Fibroblast of lung (primary cell): ENCODE data around the gene INO80E. TPM values are rescaled to one million over a fixed set of nuclear protein-coding genes. Genes with fewer than 3 reads are reported as not detected.

Experiments used
- DNase-seq, 2 donors: peaks; one replicate each; pipeline versions ENCODE4 v3.0.0 to v3.0.0-alpha.2; 2010; ENCODE audit warnings: low read depth in 2 of 2
- H2AFZ ChIP-seq: 2 replicates; pipeline ENCODE4 v1.5.1; 2012; ENCODE audit warnings: low read length, control low read depth, inconsistent platforms
- H3K27ac ChIP-seq: 2 replicates; pipeline ENCODE4 v1.5.1; 2011; ENCODE audit warnings: low read length, control low read depth; ENCODE audit not compliant: insufficient read depth
- H3K27me3 ChIP-seq: 2 replicates; pipeline ENCODE4 v1.5.1; 2011; ENCODE audit warnings: mild to moderate bottlenecking, low read length; ENCODE audit not compliant: control insufficient read depth, insufficient read depth
- H3K36me3 ChIP-seq: 2 replicates; pipeline ENCODE4 v1.5.1; 2011; ENCODE audit warnings: low read length; ENCODE audit not compliant: control insufficient read depth, insufficient read depth
- H3K4me1 ChIP-seq: 2 replicates; pipeline ENCODE4 v1.5.1; 2011; ENCODE audit warnings: low read length; ENCODE audit not compliant: control insufficient read depth, insufficient read depth; ENCODE audit errors: extremely low read depth
- H3K4me2 ChIP-seq: 2 replicates; pipeline ENCODE4 v1.5.1; 2011; ENCODE audit warnings: low read length, control low read depth; ENCODE audit not compliant: insufficient read depth; ENCODE audit errors: extremely low read depth
- H3K4me3 ChIP-seq, 4 experiments: fragments of 200-600 bp in 1 of 4; sonication (generic) in 1 of 4; replicated peaks in 1 of 4; 2 replicates each; pipeline ENCODE4 v1.5.1; 2011 to 2016; ENCODE audit warnings: low read length in 4 of 4, low read depth in 3 of 4, mild to moderate bottlenecking in 3 of 4, control low read depth in 2 of 4, inconsistent platforms in 1 of 4, mixed read lengths in 1 of 4; ENCODE audit not compliant: insufficient read depth in 1 of 4; ENCODE audit errors: control extremely low read depth in 1 of 4
- H3K79me2 ChIP-seq: 2 replicates; pipeline ENCODE4 v1.5.1; 2012; ENCODE audit warnings: mild to moderate bottlenecking, low read length, inconsistent platforms; ENCODE audit not compliant: control insufficient read depth, insufficient read depth
- H3K9ac ChIP-seq: 2 replicates; pipeline ENCODE4 v1.5.1; 2011; ENCODE audit warnings: mild to moderate bottlenecking, low read length, control low read depth; ENCODE audit not compliant: insufficient read depth
- H3K9me3 ChIP-seq: 2 replicates; pipeline ENCODE4 v1.5.1; 2012; ENCODE audit warnings: low read depth, low read length; ENCODE audit not compliant: control insufficient read depth, insufficient read depth
- H4K20me1 ChIP-seq: 2 replicates; pipeline ENCODE4 v1.5.1; 2011; ENCODE audit warnings: low read length; ENCODE audit not compliant: control insufficient read depth, insufficient read depth; ENCODE audit errors: extremely low read depth
- EZH2 ChIP-seq: IDR thresholded peaks from 2 replicates; pipeline ENCODE4 v1.5.1; 2012; ENCODE audit warnings: low read length, control low read depth, mild to moderate bottlenecking; ENCODE audit errors: missing control alignments
- polyA plus RNA-seq, 2 donors: library from polyadenylated mRNA; depleted of rRNA in 1 of 2; stranded (reverse) in 1 of 2; unstranded in 1 of 2; fragments of >200 nt; gene quantifications; 2 replicates each; pipeline ENCODE4 v1.2.1, GENCODE V29; 2011 to 2012; ENCODE audit warnings: missing spikeins in 1 of 2
- total RNA-seq: library from RNA; depleted of rRNA; stranded (reverse); fragments of >200 nt; gene quantifications from 2 replicates; pipeline ENCODE4 v1.2.1, GENCODE V29; 2014
- TF ChIP-seq, protein P1 (sequence below), 2 donors: IDR thresholded peaks in 1 of 2; conservative IDR thresholded peaks in 1 of 2; 1 replicate in 1 of 2; 2 replicates in 1 of 2; pipeline ENCODE4 v1.5.1; 2011 to 2012; ENCODE audit warnings: low read length in 2 of 2, control low read depth in 1 of 2, inconsistent platforms in 1 of 2, low read depth in 1 of 2, mild to moderate bottlenecking in 1 of 2

Gene INO80E
- total and polyA plus RNA-seq, 2 donors (not counting 1 experiment from before 2014, with no cell fraction given), result 16.3 to 21.9 TPM

- Histone ChIP-seq H3K36me3 (peaks cover 37% of the 10 kb centered on the region), H3K79me2 (no peaks in the 10 kb centered on the region), H3K9ac (no peak overlapping the region), H4K20me1 (no peaks in the 10 kb centered on the region), H3K4me2 (no peak overlapping the region), H3K9me3 (no peaks in the 10 kb centered on the region), H3K4me1 (no peaks in the 10 kb centered on the region), H2AFZ (no peak overlapping the region), H3K4me3 (no peak overlapping the region), H3K27ac (no peak overlapping the region), H3K27me3 (no peaks in the 10 kb centered on the region)
- TF ChIP-seq EZH2, result no peak
- TF ChIP-seq, protein P1, sequence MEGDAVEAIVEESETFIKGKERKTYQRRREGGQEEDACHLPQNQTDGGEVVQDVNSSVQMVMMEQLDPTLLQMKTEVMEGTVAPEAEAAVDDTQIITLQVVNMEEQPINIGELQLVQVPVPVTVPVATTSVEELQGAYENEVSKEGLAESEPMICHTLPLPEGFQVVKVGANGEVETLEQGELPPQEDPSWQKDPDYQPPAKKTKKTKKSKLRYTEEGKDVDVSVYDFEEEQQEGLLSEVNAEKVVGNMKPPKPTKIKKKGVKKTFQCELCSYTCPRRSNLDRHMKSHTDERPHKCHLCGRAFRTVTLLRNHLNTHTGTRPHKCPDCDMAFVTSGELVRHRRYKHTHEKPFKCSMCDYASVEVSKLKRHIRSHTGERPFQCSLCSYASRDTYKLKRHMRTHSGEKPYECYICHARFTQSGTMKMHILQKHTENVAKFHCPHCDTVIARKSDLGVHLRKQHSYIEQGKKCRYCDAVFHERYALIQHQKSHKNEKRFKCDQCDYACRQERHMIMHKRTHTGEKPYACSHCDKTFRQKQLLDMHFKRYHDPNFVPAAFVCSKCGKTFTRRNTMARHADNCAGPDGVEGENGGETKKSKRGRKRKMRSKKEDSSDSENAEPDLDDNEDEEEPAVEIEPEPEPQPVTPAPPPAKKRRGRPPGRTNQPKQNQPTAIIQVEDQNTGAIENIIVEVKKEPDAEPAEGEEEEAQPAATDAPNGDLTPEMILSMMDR (conservative IDR thresholded peaks at IDR 0.05 in 1 of 2, IDR thresholded peaks at IDR 0.05 in 1 of 2; ENCODE audit: low read depth in 1 of 2, low read length in 2 of 2), result no peak
- no peak for DNase-seq
These were observed 7.5 kb upstream of the INO80E start for GRCh38 chr16:29988346-29989075.

- DNase-seq, result no peak
These were observed 6.8 kb upstream of the INO80E start for GRCh38 chr16:29989111-29989858.

DNA sequence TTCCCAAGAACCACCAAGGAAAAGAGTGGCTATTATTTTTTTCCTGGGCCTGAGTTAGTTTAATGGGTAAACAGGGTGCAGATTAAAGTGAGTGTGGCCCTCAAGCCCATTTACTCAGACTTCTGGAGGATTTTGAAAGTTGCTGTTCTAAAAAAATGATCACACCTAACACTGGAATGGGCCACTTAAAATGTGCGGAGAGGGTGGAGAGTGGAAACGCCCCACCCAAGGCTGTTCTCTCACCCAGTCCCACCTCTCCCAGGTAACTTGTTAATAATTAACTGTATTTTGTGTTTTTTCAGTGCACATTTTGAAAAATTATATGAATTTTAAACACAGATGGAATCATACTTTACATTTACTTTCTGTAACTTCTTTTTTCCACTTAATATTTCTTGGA is 6.0 kb upstream of the INO80E start:
- H3K27me3 ChIP-seq, result no peaks in the 10 kb centered on the region
- H3K9ac ChIP-seq, result no peak overlapping the region
- peaks cover 36% of the 10 kb centered on the region for H3K36me3 ChIP-seq
- DNase-seq, result no peak
- no peak for TF ChIP-seq EZH2
- TF ChIP-seq, protein P1 (conservative IDR thresholded peaks at IDR 0.05 in 1 of 2, IDR thresholded peaks at IDR 0.05 in 1 of 2; ENCODE audit: low read depth in 1 of 2, low read length in 2 of 2), result no peak
- no peaks in the 10 kb centered on the region for H3K79me2 ChIP-seq
- no peak overlapping the region for H3K4me3 ChIP-seq
- H2AFZ ChIP-seq, result no peak overlapping the region
- H3K4me2 ChIP-seq, result no peak overlapping the region
- no peaks in the 10 kb centered on the region for H3K9me3 ChIP-seq
- no peaks in the 10 kb centered on the region for H4K20me1 ChIP-seq
- H3K27ac ChIP-seq, result no peak overlapping the region
- peaks cover 7% of the 10 kb centered on the region for H3K4me1 ChIP-seq

More at GRCh38 chr16:29989111-29989858, 6.8 kb upstream of the INO80E start:
- no peak overlapping the region for H3K27ac ChIP-seq
- no peak overlapping the region for H3K4me3 ChIP-seq
- no peaks in the 10 kb centered on the region for H3K4me1 ChIP-seq
- H3K79me2 ChIP-seq, result no peaks in the 10 kb centered on the region
- peaks cover 38% of the 10 kb centered on the region for H3K36me3 ChIP-seq
- no peaks in the 10 kb centered on the region for H3K27me3 ChIP-seq
- TF ChIP-seq, protein P1 (conservative IDR thresholded peaks at IDR 0.05 in 1 of 2, IDR thresholded peaks at IDR 0.05 in 1 of 2; ENCODE audit: low read depth in 1 of 2, low read length in 2 of 2), result no peak
- no peaks in the 10 kb centered on the region for H4K20me1 ChIP-seq
- no peak overlapping the region for H3K9ac ChIP-seq
- H3K9me3 ChIP-seq, result no peaks in the 10 kb centered on the region
- H2AFZ ChIP-seq, result no peak overlapping the region
- H3K4me2 ChIP-seq, result no peak overlapping the region
